Fibroblast of lung (primary cell): ENCODE data around the gene DDX10. TPM values are rescaled to one million over a fixed set of nuclear protein-coding genes. Genes with fewer than 3 reads are reported as not detected.
A peak's percentile ranks its signal among the peaks of the same experiment; 100 is the strongest.

Experiments
- DNase-seq, 2 donors: peaks; one replicate each; pipeline versions ENCODE4 v3.0.0 to v3.0.0-alpha.2; 2010; ENCODE audit warnings: low read depth in 2 of 2
- H2AFZ ChIP-seq: 2 replicates; pipeline ENCODE4 v1.5.1; 2012; ENCODE audit warnings: low read length, control low read depth, inconsistent platforms
- H3K27ac ChIP-seq: 2 replicates; pipeline ENCODE4 v1.5.1; 2011; ENCODE audit warnings: low read length, control low read depth; ENCODE audit not compliant: insufficient read depth
- H3K27me3 ChIP-seq: 2 replicates; pipeline ENCODE4 v1.5.1; 2011; ENCODE audit warnings: mild to moderate bottlenecking, low read length; ENCODE audit not compliant: control insufficient read depth, insufficient read depth
- H3K36me3 ChIP-seq: 2 replicates; pipeline ENCODE4 v1.5.1; 2011; ENCODE audit warnings: low read length; ENCODE audit not compliant: control insufficient read depth, insufficient read depth
- H3K4me1 ChIP-seq: 2 replicates; pipeline ENCODE4 v1.5.1; 2011; ENCODE audit warnings: low read length; ENCODE audit not compliant: control insufficient read depth, insufficient read depth; ENCODE audit errors: extremely low read depth
- H3K4me2 ChIP-seq: 2 replicates; pipeline ENCODE4 v1.5.1; 2011; ENCODE audit warnings: low read length, control low read depth; ENCODE audit not compliant: insufficient read depth; ENCODE audit errors: extremely low read depth
- H3K4me3 ChIP-seq, 4 experiments: fragments of 200-600 bp in 1 of 4; sonication (generic) in 1 of 4; replicated peaks in 1 of 4; 2 replicates each; pipeline ENCODE4 v1.5.1; 2011 to 2016; ENCODE audit warnings: low read length in 4 of 4, low read depth in 3 of 4, mild to moderate bottlenecking in 3 of 4, control low read depth in 2 of 4, inconsistent platforms in 1 of 4, mixed read lengths in 1 of 4; ENCODE audit not compliant: insufficient read depth in 1 of 4; ENCODE audit errors: control extremely low read depth in 1 of 4
- H3K79me2 ChIP-seq: 2 replicates; pipeline ENCODE4 v1.5.1; 2012; ENCODE audit warnings: mild to moderate bottlenecking, low read length, inconsistent platforms; ENCODE audit not compliant: control insufficient read depth, insufficient read depth
- H3K9ac ChIP-seq: 2 replicates; pipeline ENCODE4 v1.5.1; 2011; ENCODE audit warnings: mild to moderate bottlenecking, low read length, control low read depth; ENCODE audit not compliant: insufficient read depth
- H3K9me3 ChIP-seq: 2 replicates; pipeline ENCODE4 v1.5.1; 2012; ENCODE audit warnings: low read depth, low read length; ENCODE audit not compliant: control insufficient read depth, insufficient read depth
- H4K20me1 ChIP-seq: 2 replicates; pipeline ENCODE4 v1.5.1; 2011; ENCODE audit warnings: low read length; ENCODE audit not compliant: control insufficient read depth, insufficient read depth; ENCODE audit errors: extremely low read depth
- CTCF ChIP-seq, 2 donors: IDR thresholded peaks in 1 of 2; conservative IDR thresholded peaks in 1 of 2; 1 replicate in 1 of 2; 2 replicates in 1 of 2; pipeline ENCODE4 v1.5.1; 2011 to 2012; ENCODE audit warnings: low read length in 2 of 2, control low read depth in 1 of 2, inconsistent platforms in 1 of 2, low read depth in 1 of 2, mild to moderate bottlenecking in 1 of 2
- EZH2 ChIP-seq: IDR thresholded peaks from 2 replicates; pipeline ENCODE4 v1.5.1; 2012; ENCODE audit warnings: low read length, control low read depth, mild to moderate bottlenecking; ENCODE audit errors: missing control alignments
- polyA plus RNA-seq, 2 donors: library from polyadenylated mRNA; depleted of rRNA in 1 of 2; stranded (reverse) in 1 of 2; unstranded in 1 of 2; fragments of >200 nt; gene quantifications; 2 replicates each; pipeline ENCODE4 v1.2.1, GENCODE V29; 2011 to 2012; ENCODE audit warnings: missing spikeins in 1 of 2
- total RNA-seq: library from RNA; depleted of rRNA; stranded (reverse); fragments of >200 nt; gene quantifications from 2 replicates; pipeline ENCODE4 v1.2.1, GENCODE V29; 2014

Gene DDX10
- total and polyA plus RNA-seq, 2 donors (not counting 1 experiment from before 2014, with no cell fraction given), result 18.5 to 20.7 TPM

GRCh38 chr11:108933630-108934029, 268.8 kb downstream of the DDX10 start:
- Histone ChIP-seq H3K4me2 (no peak overlapping the region), H3K79me2 (no peaks in the 10 kb centered on the region), H2AFZ (no peak overlapping the region), H3K27me3 (no peaks in the 10 kb centered on the region), H3K9me3 (no peaks in the 10 kb centered on the region), H4K20me1 (no peaks in the 10 kb centered on the region), H3K4me3 (no peak overlapping the region), H3K9ac (no peak overlapping the region), H3K27ac (no peak overlapping the region), H3K4me1 (peaks cover 6% of the 10 kb centered on the region), H3K36me3 (no peaks in the 10 kb centered on the region)
- peak in 1 of 2 donors; percentile 85 for DNase-seq
- no peak for TF ChIP-seq EZH2

- no peak overlapping the region for H3K9ac ChIP-seq
- no peak for TF ChIP-seq CTCF (conservative IDR thresholded peaks at IDR 0.05 in 1 of 2, IDR thresholded peaks at IDR 0.05 in 1 of 2; ENCODE audit: low read depth in 1 of 2, low read length in 2 of 2)
- TF ChIP-seq EZH2, result no peak
- no peak overlapping the region for H3K4me2 ChIP-seq
- no peaks in the 10 kb centered on the region for H3K27me3 ChIP-seq
- H3K36me3 ChIP-seq, result no peaks in the 10 kb centered on the region
- no peaks in the 10 kb centered on the region for H3K79me2 ChIP-seq
- no peaks in the 10 kb centered on the region for H4K20me1 ChIP-seq
- no peak overlapping the region for H3K4me3 ChIP-seq
- DNase-seq, result no peak
- H3K9me3 ChIP-seq, result no peaks in the 10 kb centered on the region
- H2AFZ ChIP-seq, result no peak overlapping the region
- H3K27ac ChIP-seq, result no peak overlapping the region
- H3K4me1 ChIP-seq, result peaks cover 4% of the 10 kb centered on the region
Observed at GRCh38 chr11:108934289-108934688, 269.4 kb downstream of the DDX10 start.

- no peak for DNase-seq
- H3K27me3 ChIP-seq, result no peaks in the 10 kb centered on the region
- no peaks in the 10 kb centered on the region for H4K20me1 ChIP-seq
- H2AFZ ChIP-seq, result no peak overlapping the region
- no peak overlapping the region for H3K27ac ChIP-seq
- H3K9me3 ChIP-seq, result no peaks in the 10 kb centered on the region
- H3K4me3 ChIP-seq, result no peak overlapping the region
- TF ChIP-seq CTCF (conservative IDR thresholded peaks at IDR 0.05 in 1 of 2, IDR thresholded peaks at IDR 0.05 in 1 of 2; ENCODE audit: low read depth in 1 of 2, low read length in 2 of 2) (no peak), EZH2 (no peak)
- no peak overlapping the region for H3K4me2 ChIP-seq
- H3K9ac ChIP-seq, result no peak overlapping the region
- H3K4me1 ChIP-seq, result peaks cover 4% of the 10 kb centered on the region
- no peaks in the 10 kb centered on the region for H3K36me3 ChIP-seq
- no peaks in the 10 kb centered on the region for H3K79me2 ChIP-seq
Observed at GRCh38 chr11:108934696-108935095, 269.8 kb downstream of the DDX10 start.
